Cardiac fibroblast (primary cell): Measurements from ENCODE around the gene TPCN2.

ENCODE experiments used
- DNase-seq, 2 donors: peaks; one replicate each; pipeline versions ENCODE4 v3.0.0 to v3.0.0-alpha.2; 2010; ENCODE audit warnings: low read depth in 2 of 2
- H3K4me3 ChIP-seq, 2 donors: replicated peaks in 1 of 2; 1 replicate in 1 of 2; 2 replicates in 1 of 2; pipeline ENCODE4 v1.5.1; 2011; ENCODE audit warnings: low read depth in 2 of 2, low read length in 2 of 2, mild to moderate bottlenecking in 2 of 2, moderate library complexity in 1 of 2
- TF ChIP-seq, protein P1 (sequence below): IDR thresholded peaks from one replicate; pipeline ENCODE4 v1.5.1; 2011; ENCODE audit warnings: low read depth, mild to moderate bottlenecking, low read length, inconsistent platforms

TPCN2 gene

DNA sequence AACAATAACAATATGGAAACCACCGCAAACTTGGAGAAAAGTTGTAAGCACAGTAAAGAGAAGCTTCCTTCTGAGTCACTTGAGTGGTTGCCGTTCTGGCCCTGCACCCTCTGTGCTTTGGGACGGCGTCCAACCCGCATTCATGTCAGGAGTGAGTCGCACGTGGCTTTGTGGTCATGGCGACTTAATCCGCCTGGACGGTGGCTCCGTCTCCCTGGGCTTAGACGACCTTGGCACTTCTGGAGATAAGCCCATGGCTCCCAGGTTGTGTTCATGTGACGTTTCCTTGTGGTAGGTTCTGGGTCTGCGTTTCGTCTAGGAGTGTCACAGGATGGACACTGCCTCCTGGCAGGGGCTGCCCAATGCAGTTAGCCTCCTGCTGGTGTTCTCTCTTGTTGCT, 40.5 kb downstream of the TPCN2 start:
- DNase-seq: peak; percentile 77 to 83
- H3K4me3 ChIP-seq: no peak overlapping the region
- TF ChIP-seq, protein P1, sequence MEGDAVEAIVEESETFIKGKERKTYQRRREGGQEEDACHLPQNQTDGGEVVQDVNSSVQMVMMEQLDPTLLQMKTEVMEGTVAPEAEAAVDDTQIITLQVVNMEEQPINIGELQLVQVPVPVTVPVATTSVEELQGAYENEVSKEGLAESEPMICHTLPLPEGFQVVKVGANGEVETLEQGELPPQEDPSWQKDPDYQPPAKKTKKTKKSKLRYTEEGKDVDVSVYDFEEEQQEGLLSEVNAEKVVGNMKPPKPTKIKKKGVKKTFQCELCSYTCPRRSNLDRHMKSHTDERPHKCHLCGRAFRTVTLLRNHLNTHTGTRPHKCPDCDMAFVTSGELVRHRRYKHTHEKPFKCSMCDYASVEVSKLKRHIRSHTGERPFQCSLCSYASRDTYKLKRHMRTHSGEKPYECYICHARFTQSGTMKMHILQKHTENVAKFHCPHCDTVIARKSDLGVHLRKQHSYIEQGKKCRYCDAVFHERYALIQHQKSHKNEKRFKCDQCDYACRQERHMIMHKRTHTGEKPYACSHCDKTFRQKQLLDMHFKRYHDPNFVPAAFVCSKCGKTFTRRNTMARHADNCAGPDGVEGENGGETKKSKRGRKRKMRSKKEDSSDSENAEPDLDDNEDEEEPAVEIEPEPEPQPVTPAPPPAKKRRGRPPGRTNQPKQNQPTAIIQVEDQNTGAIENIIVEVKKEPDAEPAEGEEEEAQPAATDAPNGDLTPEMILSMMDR: no peak

DNA sequence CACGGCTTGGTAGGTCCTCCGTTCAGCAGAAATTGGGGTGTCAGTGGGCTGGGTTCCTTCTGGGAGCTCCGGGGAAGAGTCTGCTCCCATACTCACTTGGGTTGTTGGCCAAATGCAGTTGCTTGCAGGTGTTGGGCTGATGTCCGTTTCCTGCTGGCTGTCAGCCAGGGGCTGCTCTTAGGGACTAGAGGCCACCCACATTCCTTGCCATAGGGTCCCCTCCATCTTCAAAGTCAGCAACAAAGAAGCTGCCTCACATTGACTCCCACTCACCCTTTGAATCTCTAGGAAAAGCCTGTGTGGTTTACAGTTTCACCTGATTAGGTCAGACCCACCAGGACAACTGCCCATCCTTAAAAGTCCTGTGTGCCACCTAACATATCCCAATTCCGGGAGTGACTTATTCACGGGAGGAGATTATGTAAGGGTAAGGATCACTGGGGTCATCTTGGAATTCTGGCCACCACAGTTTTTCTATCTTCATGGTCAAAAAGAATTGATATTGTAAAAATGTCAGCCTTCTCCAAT, 43.0 kb downstream of the TPCN2 start:
- TF ChIP-seq, protein P1: no peak
- DNase-seq: no peak
- no peak overlapping the region for H3K4me3 ChIP-seq

DNA sequence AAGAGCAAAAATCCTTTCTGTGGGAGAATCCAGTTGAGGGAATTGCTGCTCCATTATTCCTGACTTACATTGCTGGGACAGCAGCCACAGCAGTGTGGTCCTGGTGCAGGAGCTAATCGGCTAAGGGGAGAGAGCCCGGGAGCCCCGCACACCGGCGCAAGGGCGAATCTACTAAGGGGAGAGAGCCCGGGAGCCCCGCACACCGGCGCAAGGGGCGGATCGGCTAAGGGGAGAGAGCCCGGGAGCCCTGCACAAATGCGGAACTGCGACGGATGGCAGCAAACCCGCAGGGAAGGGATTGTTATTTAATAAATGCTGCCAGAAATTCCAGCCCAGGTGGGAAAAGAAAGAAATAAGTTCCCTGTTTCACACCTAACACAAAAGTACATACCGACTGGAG, 43.5 kb downstream of the TPCN2 start:
- TF ChIP-seq, protein P1: no peak
- H3K4me3 ChIP-seq: no peak overlapping the region
- DNase-seq: no peak

DNA sequence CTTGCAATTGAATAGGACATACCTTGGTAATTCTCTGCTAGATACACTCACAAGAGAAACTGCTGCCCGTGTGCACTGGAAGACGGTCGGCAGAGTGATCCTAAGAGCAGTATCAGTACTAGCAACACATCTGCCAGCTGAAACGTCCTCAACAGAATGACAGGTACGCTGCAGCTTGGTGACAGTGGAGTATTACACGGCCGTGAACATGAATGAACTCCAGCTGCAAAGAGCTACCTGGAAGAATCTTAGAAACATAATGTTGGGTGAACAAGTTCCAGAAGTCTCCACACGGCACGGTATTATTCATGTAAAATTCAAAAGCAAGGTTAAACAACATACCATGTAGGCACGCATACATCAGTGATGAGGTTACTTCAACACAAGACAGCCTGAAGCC, 44.4 kb downstream of the TPCN2 start:
- no peak overlapping the region for H3K4me3 ChIP-seq
- TF ChIP-seq, protein P1: no peak
- no peak for DNase-seq

DNA sequence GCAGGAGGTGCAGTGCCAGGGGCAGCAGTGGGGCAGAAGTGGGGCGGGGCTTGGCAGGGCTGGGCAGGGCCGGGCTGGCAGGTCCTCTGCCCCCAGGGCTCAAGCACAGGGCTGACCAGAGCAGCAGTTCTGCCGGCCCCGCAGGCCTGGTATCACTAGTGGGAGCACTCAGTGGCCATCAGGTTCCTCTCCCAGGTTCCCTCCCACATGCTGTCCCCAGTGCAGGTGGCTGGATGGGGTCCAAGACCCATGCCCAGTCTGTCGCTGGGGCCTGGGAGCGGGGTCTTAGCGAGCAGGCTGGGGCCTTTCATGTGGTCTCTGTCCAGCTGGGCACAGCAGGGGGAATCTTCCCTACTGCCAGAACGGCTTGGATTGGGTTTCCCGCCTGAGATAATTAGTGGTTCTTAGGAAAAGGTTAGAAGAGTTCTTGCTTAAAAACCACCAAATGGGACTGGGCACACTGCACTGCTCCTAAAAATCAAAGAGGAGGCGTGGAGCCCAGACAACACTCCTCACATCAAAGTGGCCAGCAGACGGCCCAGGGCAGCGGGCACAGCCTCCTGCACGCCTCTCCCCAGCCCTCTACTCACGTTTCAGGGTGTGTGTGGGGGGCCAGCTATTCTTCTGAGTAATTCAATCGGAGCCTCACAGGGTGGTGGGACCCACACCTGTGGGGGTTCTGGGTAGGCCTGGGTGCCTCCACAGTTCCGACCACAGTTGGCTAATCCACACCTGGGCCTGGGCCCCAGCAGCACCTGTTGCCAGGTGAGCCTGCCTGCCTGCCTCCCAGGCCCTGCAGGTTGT, 45.6 kb downstream of the TPCN2 start:
- H3K4me3 ChIP-seq: no peak overlapping the region
- DNase-seq: no peak
- TF ChIP-seq, protein P1: no peak

GRCh38 chr11:69094915-69095290, 46.2 kb downstream of the TPCN2 start:
- TF ChIP-seq, protein P1: no peak
- no peak for DNase-seq
- H3K4me3 ChIP-seq: no peak overlapping the region
